Measurements from ENCODE around the gene TECPR1. TPM values are rescaled to one million over a fixed set of nuclear protein-coding genes. Genes with fewer than 3 reads are reported as not detected.
A peak's percentile ranks its signal among the peaks of the same experiment; 100 is the strongest.

The TECPR1 gene, protein sequence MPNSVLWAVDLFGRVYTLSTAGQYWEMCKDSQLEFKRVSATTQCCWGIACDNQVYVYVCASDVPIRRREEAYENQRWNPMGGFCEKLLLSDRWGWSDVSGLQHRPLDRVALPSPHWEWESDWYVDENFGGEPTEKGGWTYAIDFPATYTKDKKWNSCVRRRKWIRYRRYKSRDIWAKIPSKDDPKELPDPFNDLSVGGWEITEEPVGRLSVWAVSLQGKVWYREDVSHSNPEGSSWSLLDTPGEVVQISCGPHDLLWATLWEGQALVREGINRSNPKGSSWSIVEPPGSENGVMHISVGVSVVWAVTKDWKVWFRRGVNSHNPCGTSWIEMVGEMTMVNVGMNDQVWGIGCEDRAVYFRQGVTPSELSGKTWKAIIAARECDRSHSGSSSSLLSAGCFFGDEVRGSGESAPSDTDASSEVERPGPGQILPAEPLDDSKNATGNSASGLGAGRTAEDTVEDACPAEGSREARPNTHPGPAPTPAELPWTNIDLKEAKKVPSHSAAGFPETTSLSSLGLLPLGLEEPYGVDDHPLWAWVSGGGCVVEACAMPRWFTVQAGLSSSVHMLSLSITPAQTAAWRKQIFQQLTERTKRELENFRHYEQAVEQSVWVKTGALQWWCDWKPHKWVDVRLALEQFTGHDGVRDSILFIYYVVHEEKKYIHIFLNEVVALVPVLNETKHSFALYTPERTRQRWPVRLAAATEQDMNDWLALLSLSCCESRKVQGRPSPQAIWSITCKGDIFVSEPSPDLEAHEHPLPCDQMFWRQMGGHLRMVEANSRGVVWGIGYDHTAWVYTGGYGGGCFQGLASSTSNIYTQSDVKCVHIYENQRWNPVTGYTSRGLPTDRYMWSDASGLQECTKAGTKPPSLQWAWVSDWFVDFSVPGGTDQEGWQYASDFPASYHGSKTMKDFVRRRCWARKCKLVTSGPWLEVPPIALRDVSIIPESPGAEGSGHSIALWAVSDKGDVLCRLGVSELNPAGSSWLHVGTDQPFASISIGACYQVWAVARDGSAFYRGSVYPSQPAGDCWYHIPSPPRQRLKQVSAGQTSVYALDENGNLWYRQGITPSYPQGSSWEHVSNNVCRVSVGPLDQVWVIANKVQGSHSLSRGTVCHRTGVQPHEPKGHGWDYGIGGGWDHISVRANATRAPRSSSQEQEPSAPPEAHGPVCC
- polyA plus RNA-seq (ENCODE audit: insufficient read length in 4 of 4), result 10 to 100 TPM; 13.8 to 23.1 (median 15.5) TPM

DNA sequence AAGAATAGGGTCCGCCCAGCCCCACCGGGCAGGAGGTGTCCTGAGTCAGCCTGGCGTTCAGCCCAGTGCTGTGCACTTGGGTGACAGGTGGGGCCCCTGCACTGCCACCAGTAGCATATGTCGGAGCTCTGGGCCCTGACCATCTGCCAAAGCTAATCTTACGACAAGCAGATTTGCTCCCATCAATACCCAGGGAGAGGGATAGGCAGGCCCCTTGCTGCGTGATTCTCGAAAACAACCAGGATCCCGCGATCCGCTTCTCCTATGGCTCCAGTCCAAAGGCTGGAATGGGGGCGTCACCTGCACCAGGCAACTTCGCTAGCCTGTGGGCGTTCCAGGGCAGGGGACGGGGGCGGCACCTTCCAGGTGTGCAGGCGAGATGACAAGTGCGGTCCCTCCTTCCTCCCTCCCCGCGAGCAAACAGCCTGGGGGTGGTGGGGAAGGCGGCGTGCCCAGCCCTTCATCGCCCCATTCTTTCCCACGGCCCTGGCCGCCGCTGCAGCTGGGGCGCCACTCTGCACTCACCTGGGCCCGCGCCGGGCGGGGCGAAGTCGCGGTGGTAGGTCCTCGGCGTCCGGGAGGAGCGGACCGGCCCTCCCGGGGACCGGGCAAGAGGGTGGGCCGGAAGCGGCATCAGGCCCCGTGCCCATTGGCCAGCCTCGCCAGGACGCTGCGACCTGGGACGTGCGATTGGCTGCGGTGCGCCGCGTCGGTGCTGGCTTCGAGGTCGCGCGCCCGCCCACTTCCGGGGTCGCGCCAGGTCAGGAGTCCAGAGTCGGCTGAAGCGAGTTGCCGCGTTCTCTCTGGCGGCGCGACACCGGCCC lies at the start of gene TECPR1:
TECPR1 (minus strand) TSS at position 632 of the 824 bp plus-strand sequence. CDS start 6,086 bp downstream, outside the sequence.
- DNase-seq (ENCODE audit: low read depth in 4 of 4, low spot score in 3 of 4), result peak; percentile 71 to 81 (median 76)

DNA sequence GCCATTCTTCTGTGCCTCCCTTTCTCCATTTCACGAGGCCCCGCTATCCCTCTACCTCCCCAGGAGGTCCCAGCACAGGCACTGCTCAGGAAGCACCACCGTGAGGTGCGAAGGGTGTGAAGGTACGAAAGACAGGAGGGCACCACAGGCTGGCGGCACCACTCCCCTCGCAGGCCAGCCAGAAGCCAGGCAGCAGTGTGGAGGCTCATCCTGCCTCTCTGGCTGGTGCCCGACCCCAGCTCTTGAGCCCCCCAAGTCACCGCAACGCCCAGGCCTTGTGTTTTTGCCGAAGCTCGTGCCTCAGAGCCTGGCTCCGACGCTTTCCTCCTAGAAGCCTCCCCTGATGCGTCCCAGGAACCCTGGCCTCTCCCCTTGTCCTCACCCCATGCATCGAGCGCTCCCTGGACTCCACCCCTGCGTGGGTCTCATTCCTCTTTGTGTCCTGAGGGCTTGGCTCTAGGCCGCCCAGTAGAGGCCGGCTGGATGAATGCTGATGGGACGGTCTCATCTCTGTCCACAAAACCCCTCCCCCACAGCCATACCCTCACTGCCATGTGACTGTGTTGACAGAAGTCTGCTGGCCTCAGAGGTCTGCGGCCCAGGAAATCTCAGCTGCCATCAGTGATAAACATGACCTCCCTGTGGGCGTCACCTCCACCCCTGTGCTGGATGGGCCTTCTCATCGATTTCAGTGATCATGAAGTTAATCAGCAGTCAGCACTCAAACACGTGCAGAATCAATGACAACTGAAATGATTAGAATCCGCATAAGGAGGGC lies 48.8 kb upstream of the TECPR1 start:
- no peak for DNase-seq (ENCODE audit: low read depth in 4 of 4, low spot score in 3 of 4)

DNA sequence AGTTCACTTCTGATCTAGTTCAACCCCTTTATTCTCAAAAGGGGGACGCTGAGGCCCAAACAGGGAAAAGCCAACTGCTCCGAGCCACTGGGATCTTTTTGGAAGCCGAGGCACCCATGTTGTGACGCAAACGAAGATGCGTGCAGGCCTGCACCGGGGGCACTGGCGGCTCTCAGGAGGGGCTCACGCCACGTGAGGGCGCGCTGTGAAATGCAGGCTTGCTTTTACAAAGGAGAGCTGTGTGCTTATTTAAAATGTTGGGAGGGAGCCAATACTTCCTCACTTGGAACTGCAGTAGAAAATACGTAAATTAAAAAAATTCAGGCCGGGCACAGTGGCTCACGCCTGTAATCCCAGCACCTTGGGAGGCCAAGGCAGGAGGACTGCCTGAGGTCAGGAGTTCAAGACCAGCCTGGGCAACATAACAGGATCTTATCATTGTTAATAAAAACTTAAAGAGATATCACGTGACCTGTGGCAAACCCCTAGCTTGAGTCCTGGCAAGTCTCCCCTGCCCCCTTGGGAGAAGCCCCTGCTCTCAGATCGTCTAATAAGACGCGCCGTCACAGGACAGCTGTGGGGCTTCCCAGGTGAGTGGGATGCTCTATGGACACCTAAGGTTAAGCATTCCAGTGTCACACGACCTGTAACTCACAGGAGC lies 45.7 kb upstream of the TECPR1 start:
- no peak for DNase-seq (ENCODE audit: low read depth in 4 of 4, low spot score in 3 of 4)

DNA sequence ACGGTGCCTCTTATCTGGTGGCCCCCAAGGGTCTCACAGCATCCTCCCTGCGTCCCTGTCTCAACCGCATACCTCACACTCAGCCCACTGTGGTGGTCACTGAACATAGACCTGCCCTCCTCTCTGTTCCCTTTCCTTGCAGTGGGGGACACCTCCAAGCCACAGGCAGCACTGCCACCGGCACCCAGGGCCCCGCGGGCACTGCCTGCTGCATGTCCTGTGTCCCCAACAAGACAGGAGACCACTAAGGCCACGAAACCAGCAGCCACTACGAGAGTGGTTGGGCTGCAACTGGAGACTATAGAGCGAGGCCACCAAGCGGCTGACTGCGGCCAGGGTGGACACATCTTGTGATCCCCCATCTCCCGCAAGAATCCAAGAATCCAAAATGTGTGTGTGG lies 44.8 kb upstream of the TECPR1 start:
- DNase-seq (ENCODE audit: low read depth in 4 of 4, low spot score in 3 of 4), result no peak

DNA sequence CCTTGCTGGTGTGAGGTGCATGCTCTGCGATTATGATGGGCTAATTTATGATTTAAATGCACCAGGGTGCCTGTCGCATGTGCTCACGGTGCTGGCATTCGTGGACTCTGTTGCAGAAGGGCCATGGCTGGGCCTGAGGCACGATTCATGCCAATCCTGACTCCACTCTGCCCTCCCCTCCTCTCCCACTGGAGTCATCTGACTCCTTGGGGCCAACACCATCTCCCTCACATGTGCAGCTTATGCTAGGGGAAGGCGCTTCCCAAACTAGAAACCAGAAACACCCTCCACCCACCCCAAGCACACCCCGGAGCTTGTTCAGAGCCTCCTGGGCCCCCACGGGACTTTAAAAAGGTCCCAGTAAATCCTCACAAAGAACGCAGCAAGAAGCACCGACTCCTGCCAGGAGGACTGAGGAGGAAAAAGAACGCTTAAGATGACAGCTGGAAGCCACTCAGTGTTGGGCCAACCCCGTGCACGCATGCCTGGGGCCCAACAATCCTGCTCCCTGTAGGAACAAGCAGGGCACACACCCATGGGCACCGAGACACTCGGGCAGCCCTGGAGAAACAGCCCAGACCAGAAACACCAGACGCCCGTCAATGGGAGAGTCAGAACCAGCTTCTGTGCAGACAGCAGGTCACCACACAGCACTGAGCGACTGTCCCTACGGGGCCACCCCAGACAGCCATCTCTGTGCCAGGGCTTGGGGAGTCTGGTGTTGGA lies 43.6 kb upstream of the TECPR1 start:
- no peak for DNase-seq (ENCODE audit: low read depth in 4 of 4, low spot score in 3 of 4)

DNA sequence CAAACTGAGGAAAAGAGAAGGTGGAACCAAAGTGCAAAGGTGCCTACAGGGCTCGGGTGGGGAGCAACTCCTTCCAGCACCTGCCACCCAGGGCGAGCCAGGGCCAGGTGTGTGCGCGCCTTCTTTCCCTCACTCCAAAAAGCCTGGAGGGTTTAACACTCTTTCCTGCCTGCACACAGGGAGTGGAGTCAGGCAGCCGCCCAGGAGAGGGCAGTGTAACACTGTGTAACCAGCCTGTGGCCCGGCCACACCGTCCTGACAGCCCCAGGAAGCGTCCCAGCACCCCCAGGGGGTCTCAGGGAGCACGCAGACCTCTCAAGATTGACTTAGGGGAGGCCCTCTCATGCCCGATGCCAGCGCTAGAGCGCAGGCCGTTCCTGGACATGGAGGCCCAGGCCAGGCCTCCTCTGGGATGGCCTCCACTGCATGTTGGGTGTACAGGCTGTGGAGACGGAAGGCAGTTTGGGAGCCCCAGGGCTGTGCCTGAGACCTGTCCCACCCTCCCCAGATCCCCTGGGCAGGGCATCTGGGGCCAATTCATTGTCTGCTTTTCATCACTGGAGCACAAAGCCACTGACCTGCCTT lies 42.9 kb upstream of the TECPR1 start:
- DNase-seq (ENCODE audit: low read depth in 4 of 4, low spot score in 3 of 4), result no peak

DNA sequence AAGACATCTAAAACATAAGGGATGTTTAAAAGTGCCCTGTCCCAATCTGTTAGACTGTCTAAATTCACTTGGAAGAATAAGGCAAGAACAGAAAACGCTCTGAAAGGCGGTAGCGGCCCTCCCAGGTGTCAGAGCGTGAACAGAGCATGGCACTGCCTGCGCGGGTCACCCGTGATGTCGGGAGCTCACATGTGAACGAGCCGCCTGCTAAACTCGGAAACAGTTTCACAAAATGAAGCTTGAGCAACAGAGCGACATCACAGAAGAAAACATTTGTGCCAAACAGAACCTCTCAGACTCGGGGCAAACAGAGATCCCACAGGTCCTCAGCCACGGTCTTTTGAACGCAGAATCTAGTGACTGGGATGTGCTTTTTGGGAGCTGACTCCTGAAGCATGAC lies 42.3 kb upstream of the TECPR1 start:
- DNase-seq (ENCODE audit: low read depth in 4 of 4, low spot score in 3 of 4), result no peak

DNA sequence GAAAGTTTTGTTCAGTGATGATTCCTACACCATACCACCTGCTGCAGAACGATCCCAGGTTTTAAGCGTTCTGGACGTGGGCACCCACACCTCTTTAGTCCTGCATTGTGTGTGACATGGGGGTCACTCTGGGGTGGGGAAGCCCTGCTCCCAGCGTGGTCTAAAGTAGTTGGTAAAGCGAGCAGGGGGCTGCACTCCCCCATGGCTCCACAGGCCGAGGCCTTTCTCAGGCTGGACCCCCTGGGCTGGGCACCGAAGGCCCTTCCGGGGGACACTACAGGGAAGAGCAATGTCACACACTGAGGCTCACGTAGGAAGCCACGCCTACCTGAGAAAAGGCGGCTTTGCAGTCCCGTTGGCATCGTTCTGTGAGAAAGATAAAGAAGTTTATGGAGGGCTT lies 41.7 kb upstream of the TECPR1 start:
- DNase-seq (ENCODE audit: low read depth in 4 of 4, low spot score in 3 of 4), result no peak

DNA sequence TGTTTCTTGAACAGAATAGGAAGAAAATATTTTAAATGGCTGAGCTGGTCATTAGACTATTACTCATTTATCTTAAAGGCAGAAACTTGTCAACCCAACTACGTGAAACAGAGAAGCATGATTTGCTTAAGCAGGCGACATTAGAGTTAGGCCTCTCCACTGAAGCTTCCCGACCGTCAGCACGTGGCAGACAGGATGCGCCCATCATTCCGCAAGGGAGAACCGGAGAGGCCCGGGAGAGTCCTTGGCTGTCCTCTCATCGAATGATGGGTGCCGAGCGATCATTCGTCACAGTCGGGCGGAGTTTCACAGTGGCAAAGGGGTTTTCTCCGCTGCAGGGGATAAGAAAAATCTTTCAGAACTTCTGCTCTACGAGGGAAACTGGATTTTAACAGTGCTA lies 41.2 kb upstream of the TECPR1 start:
- no peak for DNase-seq (ENCODE audit: low read depth in 4 of 4, low spot score in 3 of 4)

DNA sequence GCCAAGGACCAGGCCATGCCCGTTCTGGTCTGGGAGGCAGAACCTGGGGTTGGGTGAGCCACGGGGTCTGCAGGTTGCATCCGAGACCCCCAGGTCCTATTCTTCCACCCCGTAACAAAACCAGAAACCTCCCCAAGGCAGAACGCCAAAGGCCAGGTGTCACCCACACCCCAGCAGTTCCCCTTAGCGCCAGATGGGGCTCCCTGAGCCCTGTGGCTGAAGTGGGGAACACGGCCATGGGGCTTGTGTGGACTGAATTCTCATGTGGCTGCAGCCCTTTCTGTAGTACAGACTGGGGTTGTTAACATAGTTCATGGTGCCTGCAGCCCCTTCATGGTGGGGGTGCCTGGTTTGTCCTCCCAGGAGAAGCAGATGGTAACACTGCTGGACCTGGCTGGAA lies 39.7 kb upstream of the TECPR1 start:
- DNase-seq (ENCODE audit: low read depth in 4 of 4, low spot score in 3 of 4), result no peak

DNA sequence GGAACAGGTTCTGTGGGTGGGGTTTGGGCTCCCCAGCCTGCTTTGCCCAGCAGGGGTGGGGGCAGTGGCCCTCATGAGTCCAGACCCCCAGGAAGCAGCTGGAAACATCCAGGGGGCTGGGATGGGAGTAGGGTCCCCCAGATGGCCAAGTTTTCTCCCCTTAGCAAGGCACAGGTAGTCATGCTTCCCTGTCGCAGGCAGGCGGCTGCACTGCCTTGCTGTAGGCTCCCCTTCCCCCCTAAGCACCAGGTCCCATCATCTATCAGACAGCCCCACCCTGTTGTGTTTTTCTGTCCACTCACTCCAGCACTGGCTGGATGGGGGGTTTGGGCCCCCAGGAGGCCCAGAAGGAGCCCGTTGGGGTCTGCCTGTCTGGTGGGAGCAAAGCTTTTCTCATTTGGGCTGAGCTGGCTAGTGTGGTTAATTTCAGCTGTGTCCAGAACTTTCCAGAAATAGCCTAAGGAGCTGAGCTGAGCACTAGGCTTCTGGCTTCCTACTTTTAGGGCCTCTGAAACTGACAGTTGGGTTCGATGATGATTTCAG lies 37.4 kb upstream of the TECPR1 start:
- DNase-seq (ENCODE audit: low read depth in 4 of 4, low spot score in 3 of 4), result no peak

DNA sequence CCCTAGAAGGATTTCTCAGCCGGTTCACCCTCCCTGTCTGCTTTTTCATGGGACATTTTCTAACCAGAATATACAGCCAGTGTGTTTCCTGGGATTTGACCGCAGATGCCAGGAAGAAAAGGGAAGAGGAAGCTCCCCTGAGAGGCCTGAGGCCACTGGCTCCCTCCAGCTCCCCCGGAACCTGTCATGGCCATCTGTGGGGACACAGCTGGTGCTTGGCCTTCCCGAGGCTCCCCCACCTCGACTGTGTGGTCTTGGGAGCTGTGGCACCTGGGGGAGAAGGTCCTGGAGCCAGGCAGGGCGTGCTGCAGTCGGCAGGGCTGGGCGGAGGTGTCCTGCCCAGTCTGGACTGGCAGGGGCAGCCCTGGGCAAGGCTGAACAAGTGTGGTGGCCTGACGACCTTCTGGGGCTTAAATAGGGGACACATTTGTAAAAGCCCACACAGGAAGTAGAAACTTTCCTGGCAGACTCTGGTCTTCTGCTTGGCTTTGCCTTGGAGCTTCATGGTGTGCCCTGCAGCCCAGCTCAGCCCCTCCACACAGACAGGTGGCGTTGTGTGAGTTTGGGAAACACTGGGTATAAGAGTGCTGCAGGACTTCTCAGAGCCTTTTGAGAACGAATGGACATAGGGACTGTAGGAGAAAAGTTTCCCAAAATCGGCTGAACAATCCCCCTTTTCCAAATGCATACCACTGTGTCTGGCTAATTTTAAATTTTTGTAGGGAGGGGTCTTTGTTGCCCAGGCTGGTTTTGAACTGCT lies 36.2 kb upstream of the TECPR1 start:
- DNase-seq (ENCODE audit: low read depth in 4 of 4, low spot score in 3 of 4), result no peak

DNA sequence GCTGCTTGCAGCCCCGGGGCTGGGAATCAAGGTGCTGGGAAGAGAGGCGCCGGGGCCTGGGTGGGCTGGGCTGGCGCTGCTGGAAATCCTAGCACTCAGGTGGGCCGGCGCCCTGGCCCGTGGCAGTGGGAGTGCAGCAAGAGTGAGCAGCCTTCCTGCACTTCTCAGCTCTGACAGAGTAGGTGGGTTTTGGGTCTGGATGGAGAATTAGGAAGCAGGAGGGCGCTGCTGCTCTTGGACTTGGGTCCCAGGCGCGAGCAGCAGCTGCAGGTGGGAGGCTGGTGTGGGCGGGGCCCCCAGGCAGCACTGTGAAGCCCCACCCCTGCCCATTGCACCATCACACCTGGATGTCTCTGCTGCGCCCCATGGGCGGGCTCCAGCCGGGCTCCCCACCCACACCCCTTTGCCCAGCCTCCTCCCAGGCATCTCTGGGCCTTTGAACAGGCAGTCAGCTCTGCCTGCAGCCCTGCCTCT lies 35.5 kb upstream of the TECPR1 start:
- no peak for DNase-seq (ENCODE audit: low read depth in 4 of 4, low spot score in 3 of 4)

DNA sequence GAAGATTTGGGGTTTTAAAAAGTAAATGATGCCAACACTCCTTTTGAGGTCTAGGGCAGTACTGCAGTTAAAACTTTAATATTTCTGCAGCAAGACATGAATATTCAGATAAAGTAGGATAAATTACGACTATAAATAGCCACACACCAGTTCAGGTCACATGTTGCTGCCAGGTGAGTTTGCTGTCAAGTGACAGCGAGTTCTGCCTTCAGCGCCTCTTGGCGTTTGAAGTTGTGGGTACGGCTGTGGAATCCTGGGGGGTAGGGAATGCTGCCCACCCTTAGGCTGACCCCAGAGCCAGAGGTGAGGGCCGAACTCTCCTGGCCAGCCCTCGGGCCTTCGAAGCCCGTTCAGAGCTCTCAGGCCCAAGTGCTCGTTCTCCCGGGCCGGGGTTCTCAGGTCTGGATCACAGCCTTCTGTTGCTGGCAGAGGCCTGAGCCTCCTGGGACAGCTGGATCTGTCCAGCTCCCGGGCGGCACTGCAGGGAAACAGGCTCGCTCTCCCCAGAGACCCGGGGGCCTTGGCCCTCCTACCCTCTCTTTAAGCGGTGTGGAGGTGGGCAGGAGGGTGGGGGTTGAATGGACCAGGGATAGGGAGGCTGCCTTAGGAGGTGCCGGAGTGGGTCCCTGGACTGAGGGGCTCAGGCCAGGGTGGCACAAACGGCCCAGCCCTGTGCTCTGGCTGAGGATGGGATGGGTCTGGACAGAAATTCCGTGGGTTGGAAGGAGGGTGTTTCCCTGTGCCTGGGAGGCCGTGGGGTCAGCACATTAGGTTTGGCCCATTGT lies 34.9 kb upstream of the TECPR1 start:
- DNase-seq (ENCODE audit: low read depth in 4 of 4, low spot score in 3 of 4), result no peak

DNA sequence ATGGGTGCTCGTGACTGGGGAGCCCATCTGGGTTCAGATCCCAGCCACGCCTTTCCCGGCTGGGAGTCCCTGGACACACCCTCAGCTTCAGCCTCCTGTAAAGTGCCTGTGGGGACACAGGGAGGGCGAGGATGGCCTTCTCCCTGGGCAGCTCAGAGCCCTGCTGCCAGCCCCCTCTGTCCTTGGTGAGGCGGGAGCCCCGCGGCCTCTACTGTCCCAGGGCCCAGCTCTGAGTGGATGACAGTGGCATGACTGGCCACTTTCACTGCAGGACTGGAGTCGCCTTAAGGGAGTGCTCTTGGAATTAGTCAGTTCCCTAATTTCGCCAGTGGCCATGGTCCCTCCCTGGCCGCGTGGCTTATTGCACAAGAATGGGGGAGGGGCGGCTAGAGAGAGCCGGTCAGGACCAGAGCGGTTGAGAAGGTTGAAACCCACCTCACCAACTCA lies 34.1 kb upstream of the TECPR1 start:
- no peak for DNase-seq (ENCODE audit: low read depth in 4 of 4, low spot score in 3 of 4)
